ENCODE measurements around the gene PIBF1. TPM values are rescaled to one million over a fixed set of nuclear protein-coding genes. Genes with fewer than 3 reads are reported as not detected.

The PIBF1 gene
- total and polyA plus RNA-seq, 10 of the 15 experiments (the other 5 are each of a cell fraction or from before 2014, with no cell fraction given): 6.4 to 24.5 (median 11.1) TPM

GRCh38 chr13:72781451-72782439 lies at the start of gene PIBF1, which contains the start of gene DIS3 (continued):
- TF ChIP-seq RCOR1 (conservative IDR thresholded peaks at IDR 0.05; ENCODE audit: low read depth, low read length) (peak; percentile 78; the same call in 1 of the 2 replicates), CEBPZ (IDR thresholded peaks at IDR 0.05; ENCODE audit: low read depth, low read length) (no peak), MEF2B (IDR thresholded peaks at IDR 0.05; ENCODE audit: partially characterized antibody, poor library complexity, severe bottlenecking) (peak; percentile 53), ATF3 (IDR thresholded peaks at IDR 0.05; ENCODE audit: borderline replicate concordance, extremely low read depth, low read depth, low read length) (no peak), EED (IDR thresholded peaks at IDR 0.05; ENCODE audit: low read depth) (no peak), PAX5 (IDR thresholded peaks at IDR 0.05; ENCODE audit: borderline replicate concordance, low read depth, low read length) (peak; percentile 57; the same call in 1 of the 2 replicates), ETV6 (conservative IDR thresholded peaks at IDR 0.05 in 1 of 2, IDR thresholded peaks at IDR 0.05 in 1 of 2; ENCODE audit: borderline replicate concordance in 1 of 2, low read depth in 1 of 2) (no peak), SIX5 (IDR thresholded peaks at IDR 0.05; ENCODE audit: low read depth, low read length, severe bottlenecking) (no peak), WRNIP1 (IDR thresholded peaks at IDR 0.05; ENCODE audit: borderline replicate concordance, low read depth, low read length) (no peak; the same call in 1 of the 2 replicates), ZBTB40 (IDR thresholded peaks at IDR 0.05; ENCODE audit: borderline replicate concordance) (peak; percentile 97), NRF1 (conservative IDR thresholded peaks at IDR 0.05; ENCODE audit: low read depth, low read length) (no peak), NR2F1 (conservative IDR thresholded peaks at IDR 0.05) (no peak), ZNF217 (IDR thresholded peaks at IDR 0.05) (no peak), RAD21 (IDR thresholded peaks at IDR 0.05; ENCODE audit: insufficient read depth, low read depth, low read length) (no peak), RELA (IDR thresholded peaks at IDR 0.05; ENCODE audit: borderline replicate concordance, partially characterized antibody) (peak; percentile 37), TCF7 (IDR thresholded peaks at IDR 0.05; ENCODE audit: borderline replicate concordance) (no peak), SMAD5 (IDR thresholded peaks at IDR 0.05; ENCODE audit: low read depth) (peak; percentile 94), FOXM1 (IDR thresholded peaks at IDR 0.05; ENCODE audit: low read depth, low read length) (no peak), SPI1 (IDR thresholded peaks at IDR 0.05; ENCODE audit: borderline replicate concordance, insufficient read depth, low read depth, low read length) (peak; percentile 15; the same call in 1 of the 2 replicates), SMARCA5 (IDR thresholded peaks at IDR 0.05) (peak; percentile 11; the same call in 1 of the 2 replicates), ATF7 (IDR thresholded peaks at IDR 0.05; ENCODE audit: low read depth) (0 out of 2 replicates have a peak, but pooled peaks have one; percentile 10)

Data from GM12878 (cell line).